ENCODE data around the gene SLC6A17. TPM values are rescaled to one million over a fixed set of nuclear protein-coding genes. Genes with fewer than 3 reads are reported as not detected.

SLC6A17 gene
- total RNA-seq, 2 experiments from 2014 or later, result 0.05 to 0.18 TPM

DNA sequence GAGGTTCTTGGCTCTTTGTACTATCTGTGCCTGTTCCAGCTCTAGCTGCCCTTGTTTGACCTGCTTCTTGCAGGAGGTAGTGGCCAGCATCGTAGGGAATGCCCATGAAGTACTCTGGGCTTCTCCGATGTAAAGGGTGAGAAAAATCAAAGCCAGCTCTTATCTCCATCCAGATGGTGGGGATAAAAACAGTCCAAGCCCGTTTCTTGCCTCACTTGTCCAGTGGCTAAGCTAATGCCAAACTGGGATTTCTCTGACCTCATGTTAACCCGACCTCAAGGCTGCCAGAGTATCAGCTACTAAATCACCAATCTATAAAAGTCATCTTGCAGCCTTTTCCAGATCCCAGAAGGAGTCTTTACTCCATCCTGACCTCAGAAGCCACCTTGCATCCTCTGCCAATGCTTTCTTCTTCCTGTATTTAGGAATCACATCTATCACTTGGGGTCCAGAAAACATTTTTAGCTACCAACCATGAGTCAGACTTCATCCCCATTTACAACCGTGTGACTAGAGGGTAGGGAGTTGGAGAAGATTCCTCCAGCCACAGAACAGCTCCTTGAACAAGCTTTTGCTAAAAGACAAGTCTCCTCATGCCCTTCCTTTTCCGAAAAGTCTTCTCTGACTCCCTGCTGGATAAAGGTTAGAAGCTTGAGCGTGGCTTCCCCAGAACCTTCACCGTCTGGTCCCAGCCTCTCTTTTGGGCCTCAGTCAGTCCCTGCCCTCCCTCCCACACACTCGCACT lies 95.8 kb downstream of the SLC6A17 start:
- H3K4me3 Mint-ChIP-seq, result no peak overlapping the region
- no peak overlapping the region for H3K27ac Mint-ChIP-seq
- H3K9me3 Mint-ChIP-seq, result no peaks in the 10 kb centered on the region

DNA sequence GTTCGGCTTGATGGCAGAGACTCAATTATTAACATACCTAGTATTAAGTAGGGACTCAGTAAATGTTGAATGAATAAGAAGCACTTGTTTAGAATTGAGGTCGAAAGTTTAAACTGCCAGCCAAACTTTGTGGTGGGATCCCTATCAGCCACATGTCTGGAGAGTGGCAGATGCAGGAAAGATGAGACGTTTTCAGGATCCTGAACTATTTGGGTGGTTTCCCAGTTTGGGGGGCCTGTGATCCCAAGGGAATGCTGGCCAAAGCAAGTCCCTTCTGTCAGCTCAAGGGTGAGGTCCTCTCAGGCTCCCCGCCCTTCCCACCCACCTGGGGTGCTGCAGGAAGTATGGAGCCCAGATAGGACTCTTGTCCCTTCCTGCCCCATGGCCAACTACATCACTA lies 98.5 kb downstream of the SLC6A17 start:
- Mint-ChIP-seq H3K4me1 (ENCODE audit: low read depth) (peaks cover 2% of the 10 kb centered on the region), H3K4me3 (no peak overlapping the region), H3K27me3 (no peaks in the 10 kb centered on the region), H3K36me3 (ENCODE audit: low read depth) (no peaks in the 10 kb centered on the region), H3K27ac (no peak overlapping the region), H3K9me3 (no peaks in the 10 kb centered on the region)
- POLR2A ChIA-PET, result no interaction called here
- ATAC-seq (no peak), DNase-seq (no peak)
- TF ChIP-seq, protein P1, sequence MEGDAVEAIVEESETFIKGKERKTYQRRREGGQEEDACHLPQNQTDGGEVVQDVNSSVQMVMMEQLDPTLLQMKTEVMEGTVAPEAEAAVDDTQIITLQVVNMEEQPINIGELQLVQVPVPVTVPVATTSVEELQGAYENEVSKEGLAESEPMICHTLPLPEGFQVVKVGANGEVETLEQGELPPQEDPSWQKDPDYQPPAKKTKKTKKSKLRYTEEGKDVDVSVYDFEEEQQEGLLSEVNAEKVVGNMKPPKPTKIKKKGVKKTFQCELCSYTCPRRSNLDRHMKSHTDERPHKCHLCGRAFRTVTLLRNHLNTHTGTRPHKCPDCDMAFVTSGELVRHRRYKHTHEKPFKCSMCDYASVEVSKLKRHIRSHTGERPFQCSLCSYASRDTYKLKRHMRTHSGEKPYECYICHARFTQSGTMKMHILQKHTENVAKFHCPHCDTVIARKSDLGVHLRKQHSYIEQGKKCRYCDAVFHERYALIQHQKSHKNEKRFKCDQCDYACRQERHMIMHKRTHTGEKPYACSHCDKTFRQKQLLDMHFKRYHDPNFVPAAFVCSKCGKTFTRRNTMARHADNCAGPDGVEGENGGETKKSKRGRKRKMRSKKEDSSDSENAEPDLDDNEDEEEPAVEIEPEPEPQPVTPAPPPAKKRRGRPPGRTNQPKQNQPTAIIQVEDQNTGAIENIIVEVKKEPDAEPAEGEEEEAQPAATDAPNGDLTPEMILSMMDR (IDR thresholded peaks at IDR 0.05), result no peak
- intact Hi-C loops (cut with micrococcal nuclease), result no loop called here
- CTCF ChIA-PET, result no interaction called here

More for the DNA sequence above, 95.8 kb downstream of the SLC6A17 start:
- POLR2A ChIA-PET, result interaction anchor here (1.2 to 1.4 kb wide), 2 partner anchors 8 to 9 kb away, joined by 3 to 4 read pairs; no protein-coding TSS in a partner anchor
- H3K4me1 Mint-ChIP-seq (ENCODE audit: low read depth), result peaks cover 3% of the 10 kb centered on the region
- DNase-seq (no peak), ATAC-seq (no peak)
- no peaks in the 10 kb centered on the region for H3K36me3 Mint-ChIP-seq (ENCODE audit: low read depth)
- intact Hi-C loops (cut with micrococcal nuclease), result no loop called here
- CTCF ChIA-PET, result interaction anchor here (2.2 to 6.8 kb wide), 2 partner anchors 14 to 38 kb away, joined by 5 to 31 read pairs; no protein-coding TSS in a partner anchor
- TF ChIP-seq, protein P1 (IDR thresholded peaks at IDR 0.05), result no peak
- H3K27me3 Mint-ChIP-seq, result no peaks in the 10 kb centered on the region

DNA sequence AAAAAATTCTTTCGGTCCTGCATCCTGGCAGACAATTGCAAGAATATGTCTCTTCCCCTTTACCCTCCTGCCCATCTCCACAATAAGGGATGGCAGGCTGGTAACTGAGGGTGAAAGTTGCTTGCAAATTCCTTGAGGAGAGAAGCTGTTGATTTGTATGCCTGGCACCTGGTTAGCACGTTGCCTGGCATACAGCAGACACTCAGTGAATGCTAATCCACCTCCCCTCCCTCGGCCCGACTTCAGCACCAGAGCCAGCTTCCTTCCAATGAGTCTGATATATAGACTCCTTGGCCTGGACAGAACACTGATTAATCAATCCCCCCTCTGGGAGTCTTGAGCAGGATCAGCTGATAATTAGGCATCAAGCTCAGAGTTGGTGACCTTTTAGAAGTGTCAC lies 99.0 kb downstream of the SLC6A17 start:
- Mint-ChIP-seq H3K36me3 (ENCODE audit: low read depth) (no peaks in the 10 kb centered on the region), H3K4me3 (no peak overlapping the region), H3K4me1 (ENCODE audit: low read depth) (no peaks in the 10 kb centered on the region), H3K9me3 (no peaks in the 10 kb centered on the region), H3K27me3 (no peaks in the 10 kb centered on the region), H3K27ac (no peak overlapping the region)
- ATAC-seq (no peak), DNase-seq (no peak)
- intact Hi-C loops (cut with micrococcal nuclease), result no loop called here
- POLR2A ChIA-PET, result no interaction called here
- TF ChIP-seq, protein P1 (IDR thresholded peaks at IDR 0.05), result no peak
- CTCF ChIA-PET, result interaction anchor here (1.1 kb wide), 1 partner anchor 46 kb away, joined by 3 read pairs; no protein-coding TSS in a partner anchor

DNA sequence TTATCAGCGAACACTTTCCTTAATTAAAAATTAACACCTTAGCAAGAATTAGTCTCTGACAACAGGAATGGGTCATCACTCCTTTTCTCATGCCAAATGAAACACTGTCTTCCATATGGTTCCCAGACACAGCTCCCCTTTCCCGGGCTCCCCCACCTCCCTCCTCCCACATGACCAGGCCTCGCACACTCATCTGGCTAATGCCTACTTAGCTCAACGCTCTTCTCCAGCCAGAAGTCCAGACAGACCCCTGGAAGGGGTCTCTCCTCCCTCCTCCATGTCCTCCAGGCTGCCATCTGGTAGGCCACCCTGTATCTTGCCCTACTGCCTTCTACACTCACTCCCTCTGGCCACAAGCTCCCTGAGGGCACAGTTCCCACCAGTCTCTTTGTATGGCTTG lies 99.7 kb downstream of the SLC6A17 start:
- Mint-ChIP-seq H3K27ac (no peak overlapping the region), H3K4me1 (ENCODE audit: low read depth) (no peaks in the 10 kb centered on the region), H3K27me3 (no peaks in the 10 kb centered on the region), H3K9me3 (no peaks in the 10 kb centered on the region), H3K4me3 (no peak overlapping the region), H3K36me3 (ENCODE audit: low read depth) (no peaks in the 10 kb centered on the region)
- ChIA-PET CTCF (interaction anchor here (1.1 kb wide), 1 partner anchor 47 kb away, joined by 3 read pairs; no protein-coding TSS in a partner anchor), POLR2A (interaction anchor here (0.7 kb wide), 1 partner anchor 37 kb away, joined by 3 read pairs; no protein-coding TSS in a partner anchor)
- DNase-seq (no peak), ATAC-seq (no peak)
- intact Hi-C loops (cut with micrococcal nuclease), result no loop called here
- TF ChIP-seq, protein P1 (IDR thresholded peaks at IDR 0.05), result no peak

DNA sequence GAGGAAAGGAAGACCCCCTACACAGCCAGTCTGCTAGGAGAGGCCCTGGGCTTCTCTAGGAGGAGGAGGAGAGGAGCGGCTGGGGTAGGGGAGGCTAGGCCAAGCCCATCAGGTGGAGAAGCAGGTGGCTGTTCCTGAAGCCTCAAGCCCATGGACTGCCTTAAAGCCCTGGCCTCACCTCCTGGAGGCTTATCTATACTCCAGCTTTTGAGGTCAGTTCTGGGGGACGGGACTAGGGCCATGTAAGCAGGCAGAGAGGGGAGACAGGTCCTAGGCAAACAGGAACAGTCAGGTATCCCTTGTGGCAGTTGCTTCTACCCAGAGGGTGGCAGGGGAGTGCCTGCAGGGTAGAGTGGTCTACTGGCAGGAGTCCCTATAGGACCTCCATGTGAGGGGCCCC lies 100.5 kb downstream of the SLC6A17 start:
- CTCF ChIA-PET, result no interaction called here
- Mint-ChIP-seq H3K4me1 (ENCODE audit: low read depth) (no peaks in the 10 kb centered on the region), H3K36me3 (ENCODE audit: low read depth) (no peaks in the 10 kb centered on the region), H3K27me3 (no peaks in the 10 kb centered on the region), H3K4me3 (no peak overlapping the region), H3K27ac (no peak overlapping the region), H3K9me3 (no peaks in the 10 kb centered on the region)
- no peak for DNase-seq
- POLR2A ChIA-PET, result interaction anchor here (0.7 kb wide), 2 partner anchors 38 to 44 kb away, joined by 3 read pairs; no protein-coding TSS in a partner anchor
- TF ChIP-seq, protein P1 (IDR thresholded peaks at IDR 0.05), result no peak
- intact Hi-C loops (cut with micrococcal nuclease), result no loop called here
- ATAC-seq, result no peak

All from activated CD8-positive, alpha-beta T cell treated with anti-CD3 and anti-CD28 coated beads for 36 hours (primary cell).